ENCODE results near the gene RXRA. TPM values are rescaled to one million over a fixed set of nuclear protein-coding genes. Genes with fewer than 3 reads are reported as not detected.

Gene RXRA
- total and polyA plus RNA-seq, 5 donors from 2014 or later: 0.29 to 13.6 (median 1.4) TPM

DNA sequence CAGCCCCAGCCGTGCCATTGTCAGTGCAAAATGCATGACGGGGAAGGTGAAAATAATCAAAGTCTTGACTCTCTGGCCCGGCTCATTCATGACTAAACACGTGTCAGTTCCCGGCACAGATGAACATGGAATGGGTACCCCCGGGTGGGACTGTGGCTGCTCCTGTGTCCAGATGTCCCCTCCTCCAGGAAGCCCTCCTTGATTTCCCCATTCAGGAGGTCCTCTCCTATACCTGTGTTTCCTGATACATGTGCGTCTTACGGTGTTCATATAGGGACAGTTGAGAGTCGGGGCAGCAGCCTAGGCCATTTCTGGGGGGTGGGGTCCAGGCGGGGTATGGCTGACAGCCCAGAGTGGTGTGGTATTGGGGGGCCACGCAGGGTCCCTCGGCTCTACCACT is 19.5 kb downstream of the RXRA start:
- Mint-ChIP-seq H3K9me3 (no peaks in the 10 kb centered on the region), H3K27me3 (no peaks in the 10 kb centered on the region), H3K36me3 (no peaks in the 10 kb centered on the region), H3K27ac (peak overlapping the region in 1 of 3 donors; percentile 63), H3K4me3 (no peak overlapping the region), H3K4me1 (peaks cover 0 to 9% (median 2%) of the 10 kb centered on the region in 4 donors)
- Histone ChIP-seq H3K36me3 (ENCODE audit: control insufficient read depth, insufficient read depth, low read length) (no peaks in the 10 kb centered on the region), H3K27me3 (ENCODE audit: control insufficient read depth, insufficient read depth, low read length) (no peaks in the 10 kb centered on the region), H3K4me1 (ENCODE audit: control insufficient read depth, insufficient read depth, low read length, poor library complexity, severe bottlenecking) (peaks cover 5% of the 10 kb centered on the region), H3K4me3 (ENCODE audit: low read depth, low read length) (no peak overlapping the region), H3K27ac (ENCODE audit: insufficient read depth, low read length, poor library complexity, severe bottlenecking) (no peak overlapping the region), H3K9me3 (ENCODE audit: control insufficient read depth in 2 of 2, low read length in 2 of 2) (no peaks in the 10 kb centered on the region)
- no peak for DNase-seq
- no peak for ATAC-seq (ENCODE audit: low read depth in 2 of 2)

DNA sequence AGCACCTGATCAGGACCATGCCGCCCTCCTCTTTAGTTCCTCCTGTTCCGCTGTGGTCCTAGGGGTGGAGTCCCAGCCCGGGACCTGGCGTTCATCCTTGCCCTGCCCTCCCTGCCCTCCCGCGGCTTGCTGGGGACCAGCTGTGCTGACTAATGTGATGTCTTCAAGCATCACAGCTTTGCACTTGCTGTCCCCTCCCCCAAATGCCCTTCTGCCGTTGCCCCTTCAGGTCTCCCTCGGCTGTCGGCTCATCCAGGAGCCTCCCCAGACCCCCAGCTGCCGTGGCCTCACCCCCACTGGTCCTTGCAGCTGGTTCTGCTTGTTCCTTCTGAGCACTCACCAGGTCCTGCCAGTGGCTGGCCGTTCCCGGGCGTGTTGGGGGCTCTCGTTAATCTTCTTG is 19.9 kb downstream of the RXRA start:
- Mint-ChIP-seq H3K4me3 (no peak overlapping the region), H3K27ac (peak overlapping the region in 1 of 3 donors; percentile 67)

DNA sequence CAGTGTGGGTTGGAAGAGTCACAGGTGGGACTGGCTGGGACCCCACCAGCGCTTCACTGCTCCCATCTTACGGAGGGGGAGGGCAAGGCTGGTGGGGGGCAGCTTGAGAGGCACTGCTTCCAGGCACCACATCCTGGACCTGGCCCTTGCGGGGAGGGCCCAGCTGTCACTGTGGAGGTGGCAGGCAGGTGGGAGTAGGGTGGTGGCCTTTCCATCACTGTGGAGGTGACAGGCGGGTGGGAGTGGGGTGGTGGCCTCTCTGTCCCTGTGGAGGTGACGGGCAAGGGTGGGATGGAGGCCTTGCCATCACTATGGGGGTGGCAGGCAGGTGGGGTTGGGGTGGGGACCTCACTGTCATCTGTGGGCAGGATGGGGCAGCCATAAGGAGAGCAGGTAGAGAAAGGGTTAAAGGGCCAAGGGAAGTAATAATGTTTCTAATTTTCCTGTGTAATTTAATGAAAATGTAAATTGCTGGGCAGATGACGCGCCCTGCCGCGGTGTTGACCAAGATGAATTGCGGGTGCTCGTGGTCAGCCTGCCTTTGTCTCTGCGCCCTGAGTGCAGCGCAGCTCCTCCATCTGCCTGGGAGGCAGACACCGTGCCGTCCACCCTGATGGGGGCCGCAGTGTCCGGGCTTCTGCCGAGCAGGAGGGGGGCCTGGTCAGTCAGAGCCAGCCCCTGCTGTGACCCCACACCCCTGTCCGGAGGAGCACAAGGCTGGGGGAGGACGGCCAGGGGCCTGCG is 20.8 kb downstream of the RXRA start:
- peaks cover 0 to 9% (median 2%) of the 10 kb centered on the region in 4 donors for H3K4me1 Mint-ChIP-seq
- ATAC-seq (ENCODE audit: low read depth in 2 of 2): no peak
- Histone ChIP-seq H3K36me3 (ENCODE audit: control insufficient read depth, insufficient read depth, low read length) (no peaks in the 10 kb centered on the region), H3K9me3 (ENCODE audit: control insufficient read depth in 2 of 2, low read length in 2 of 2) (no peaks in the 10 kb centered on the region), H3K27me3 (ENCODE audit: control insufficient read depth, insufficient read depth, low read length) (no peaks in the 10 kb centered on the region), H3K4me1 (ENCODE audit: control insufficient read depth, insufficient read depth, low read length, poor library complexity, severe bottlenecking) (peaks cover 5% of the 10 kb centered on the region), H3K27ac (ENCODE audit: insufficient read depth, low read length, poor library complexity, severe bottlenecking) (no peak overlapping the region), H3K4me3 (ENCODE audit: low read depth, low read length) (no peak overlapping the region)
- H3K27ac Mint-ChIP-seq: no peak overlapping the region
- H3K4me3 Mint-ChIP-seq: peak overlapping the region in 1 of 4 donors; percentile 69
- no peak for DNase-seq
- H3K36me3 Mint-ChIP-seq: no peaks in the 10 kb centered on the region
- H3K9me3 Mint-ChIP-seq: no peaks in the 10 kb centered on the region
- no peaks in the 10 kb centered on the region for H3K27me3 Mint-ChIP-seq

More for the DNA sequence above, 19.9 kb downstream of the RXRA start:
- no peaks in the 10 kb centered on the region for H3K36me3 Mint-ChIP-seq
- peaks cover 0 to 9% (median 2%) of the 10 kb centered on the region in 4 donors for H3K4me1 Mint-ChIP-seq
- H3K27ac ChIP-seq (ENCODE audit: insufficient read depth, low read length, poor library complexity, severe bottlenecking): no peak overlapping the region
- H3K9me3 ChIP-seq (ENCODE audit: control insufficient read depth in 2 of 2, low read length in 2 of 2): no peaks in the 10 kb centered on the region
- no peaks in the 10 kb centered on the region for H3K36me3 ChIP-seq (ENCODE audit: control insufficient read depth, insufficient read depth, low read length)
- no peaks in the 10 kb centered on the region for H3K27me3 Mint-ChIP-seq
- H3K4me3 ChIP-seq (ENCODE audit: low read depth, low read length): no peak overlapping the region
- no peak for ATAC-seq (ENCODE audit: low read depth in 2 of 2)
- H3K4me1 ChIP-seq (ENCODE audit: control insufficient read depth, insufficient read depth, low read length, poor library complexity, severe bottlenecking): peaks cover 5% of the 10 kb centered on the region
- DNase-seq: no peak
- H3K27me3 ChIP-seq (ENCODE audit: control insufficient read depth, insufficient read depth, low read length): no peaks in the 10 kb centered on the region
- H3K9me3 Mint-ChIP-seq: no peaks in the 10 kb centered on the region

GRCh38 chr9:134347996-134348395 is 21.7 kb downstream of the RXRA start:
- Histone ChIP-seq H3K4me3 (ENCODE audit: low read depth, low read length) (no peak overlapping the region), H3K36me3 (ENCODE audit: control insufficient read depth, insufficient read depth, low read length) (no peaks in the 10 kb centered on the region), H3K27ac (ENCODE audit: insufficient read depth, low read length, poor library complexity, severe bottlenecking) (no peak overlapping the region), H3K27me3 (ENCODE audit: control insufficient read depth, insufficient read depth, low read length) (no peaks in the 10 kb centered on the region), H3K9me3 (ENCODE audit: control insufficient read depth in 2 of 2, low read length in 2 of 2) (no peaks in the 10 kb centered on the region), H3K4me1 (ENCODE audit: control insufficient read depth, insufficient read depth, low read length, poor library complexity, severe bottlenecking) (peaks cover 5% of the 10 kb centered on the region)
- peaks cover 0 to 9% (median 2%) of the 10 kb centered on the region in 4 donors for H3K4me1 Mint-ChIP-seq
- ATAC-seq (ENCODE audit: low read depth in 2 of 2) (no peak), DNase-seq (no peak)
- no peaks in the 10 kb centered on the region for H3K36me3 Mint-ChIP-seq
- no peaks in the 10 kb centered on the region for H3K9me3 Mint-ChIP-seq
- H3K27ac Mint-ChIP-seq: no peak overlapping the region
- no peaks in the 10 kb centered on the region for H3K27me3 Mint-ChIP-seq
- no peak overlapping the region for H3K4me3 Mint-ChIP-seq

DNA sequence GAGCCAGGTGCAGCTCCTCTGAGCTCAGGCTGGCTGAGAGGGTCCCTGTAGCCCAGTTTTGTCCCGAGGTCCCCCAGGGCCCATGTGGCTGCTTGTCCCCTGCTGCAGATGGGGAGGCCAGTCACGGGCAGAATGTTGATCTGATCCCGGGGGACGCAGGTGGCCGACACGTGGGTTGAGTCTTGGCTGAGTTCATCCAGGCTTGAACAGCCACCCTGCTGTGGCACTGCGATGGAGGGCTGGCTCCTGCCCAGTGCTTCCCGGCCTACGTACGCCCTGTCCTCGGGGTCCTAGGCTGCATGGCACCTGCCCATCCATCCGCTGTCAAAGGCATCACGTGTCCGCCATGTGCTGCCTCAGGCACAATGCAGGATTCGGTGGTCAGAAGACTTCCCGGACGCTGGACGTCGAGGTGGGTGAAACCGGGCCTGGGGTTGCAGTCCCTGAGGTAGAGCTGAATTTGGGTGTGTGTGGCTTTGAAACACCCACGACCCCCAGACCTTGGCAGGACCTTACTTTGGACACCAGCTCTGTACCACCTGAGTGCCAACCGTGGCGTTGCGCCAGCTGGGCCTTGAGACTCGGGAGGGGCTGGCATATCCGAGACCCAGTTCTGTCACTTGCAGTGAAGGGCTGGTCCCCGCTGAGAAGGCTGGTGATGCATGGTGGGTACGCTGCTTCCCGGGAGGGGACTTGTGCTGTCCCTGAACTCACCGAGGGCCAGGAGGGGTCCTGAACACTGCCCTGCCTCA is 22.3 kb downstream of the RXRA start:
- H3K27me3 ChIP-seq (ENCODE audit: control insufficient read depth, insufficient read depth, low read length): no peaks in the 10 kb centered on the region
- Mint-ChIP-seq H3K36me3 (no peaks in the 10 kb centered on the region), H3K4me1 (peaks cover 0 to 6% (median 1%) of the 10 kb centered on the region in 4 donors), H3K27ac (no peak overlapping the region), H3K9me3 (no peaks in the 10 kb centered on the region), H3K4me3 (no peak overlapping the region), H3K27me3 (no peaks in the 10 kb centered on the region)
- no peaks in the 10 kb centered on the region for H3K36me3 ChIP-seq (ENCODE audit: control insufficient read depth, insufficient read depth, low read length)
- no peaks in the 10 kb centered on the region for H3K9me3 ChIP-seq (ENCODE audit: control insufficient read depth in 2 of 2, low read length in 2 of 2)
- H3K4me1 ChIP-seq (ENCODE audit: control insufficient read depth, insufficient read depth, low read length, poor library complexity, severe bottlenecking): peaks cover 5% of the 10 kb centered on the region
- ATAC-seq (ENCODE audit: low read depth in 2 of 2) (no peak), DNase-seq (no peak)
- H3K27ac ChIP-seq (ENCODE audit: insufficient read depth, low read length, poor library complexity, severe bottlenecking): no peak overlapping the region
- no peak overlapping the region for H3K4me3 ChIP-seq (ENCODE audit: low read depth, low read length)

GRCh38 chr9:134349936-134350335 is 23.7 kb downstream of the RXRA start:
- H3K4me1 Mint-ChIP-seq: peaks cover 0 to 3% (median 1%) of the 10 kb centered on the region in 4 donors
- H3K9me3 ChIP-seq (ENCODE audit: control insufficient read depth in 2 of 2, low read length in 2 of 2): no peaks in the 10 kb centered on the region
- H3K4me3 ChIP-seq (ENCODE audit: low read depth, low read length): no peak overlapping the region
- H3K27me3 Mint-ChIP-seq: no peaks in the 10 kb centered on the region
- no peak overlapping the region for H3K4me3 Mint-ChIP-seq
- no peak for ATAC-seq (ENCODE audit: low read depth in 2 of 2)
- no peak for DNase-seq
- no peaks in the 10 kb centered on the region for H3K36me3 ChIP-seq (ENCODE audit: control insufficient read depth, insufficient read depth, low read length)
- H3K4me1 ChIP-seq (ENCODE audit: control insufficient read depth, insufficient read depth, low read length, poor library complexity, severe bottlenecking): no peaks in the 10 kb centered on the region
- H3K27ac Mint-ChIP-seq: no peak overlapping the region
- no peaks in the 10 kb centered on the region for H3K36me3 Mint-ChIP-seq
- no peak overlapping the region for H3K27ac ChIP-seq (ENCODE audit: insufficient read depth, low read length, poor library complexity, severe bottlenecking)
- no peaks in the 10 kb centered on the region for H3K27me3 ChIP-seq (ENCODE audit: control insufficient read depth, insufficient read depth, low read length)
- H3K9me3 Mint-ChIP-seq: no peaks in the 10 kb centered on the region

DNA sequence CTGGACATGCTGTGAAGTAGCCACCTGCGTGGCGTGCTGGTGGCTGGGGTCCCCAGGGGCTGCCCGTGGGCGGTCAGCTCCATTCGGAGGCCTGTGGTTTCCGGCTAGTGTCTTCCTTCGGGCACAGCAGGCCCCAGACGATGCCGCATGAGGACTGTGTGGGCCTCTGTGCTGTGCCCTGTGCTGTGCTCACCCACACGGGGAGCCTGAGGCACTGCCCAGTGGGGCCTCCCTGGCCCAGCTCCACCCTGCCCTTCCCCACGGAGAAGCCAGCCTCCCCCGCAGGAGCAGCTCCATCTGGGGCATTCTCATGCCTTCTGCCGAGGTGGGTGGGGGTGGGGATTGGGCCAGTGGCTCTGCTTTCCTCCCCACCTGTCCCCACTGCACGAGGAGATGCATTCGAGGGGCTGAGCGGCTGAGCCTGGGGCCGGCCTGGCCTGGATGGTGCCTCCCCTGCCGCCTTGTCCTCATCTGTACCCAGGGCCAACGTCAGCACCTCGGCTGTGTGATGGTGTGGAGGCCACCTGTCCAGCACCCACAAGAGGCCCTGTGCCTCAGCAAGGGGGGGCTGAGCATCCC is 24.2 kb downstream of the RXRA start:
- H3K27ac ChIP-seq (ENCODE audit: insufficient read depth, low read length, poor library complexity, severe bottlenecking): no peak overlapping the region
- Mint-ChIP-seq H3K27me3 (no peaks in the 10 kb centered on the region), H3K4me1 (peaks cover 0 to 3% (median 1%) of the 10 kb centered on the region in 4 donors), H3K36me3 (no peaks in the 10 kb centered on the region), H3K4me3 (no peak overlapping the region), H3K9me3 (no peaks in the 10 kb centered on the region), H3K27ac (no peak overlapping the region)
- DNase-seq (no peak), ATAC-seq (ENCODE audit: low read depth in 2 of 2) (no peak)
- no peaks in the 10 kb centered on the region for H3K9me3 ChIP-seq (ENCODE audit: control insufficient read depth in 2 of 2, low read length in 2 of 2)
- no peaks in the 10 kb centered on the region for H3K36me3 ChIP-seq (ENCODE audit: control insufficient read depth, insufficient read depth, low read length)
- H3K4me1 ChIP-seq (ENCODE audit: control insufficient read depth, insufficient read depth, low read length, poor library complexity, severe bottlenecking): no peaks in the 10 kb centered on the region
- H3K27me3 ChIP-seq (ENCODE audit: control insufficient read depth, insufficient read depth, low read length): no peaks in the 10 kb centered on the region
- H3K4me3 ChIP-seq (ENCODE audit: low read depth, low read length): no peak overlapping the region

All from CD4-positive, CD25-positive, alpha-beta regulatory T cell (primary cell).